Measurements from ENCODE around the gene OOSP4B.
"Not testable (repeated sequence)": the region's sequence is repeated elsewhere in the genome, so short reads cannot be mapped to it uniquely, and the experiment has no call there.

OOSP4B gene

DNA sequence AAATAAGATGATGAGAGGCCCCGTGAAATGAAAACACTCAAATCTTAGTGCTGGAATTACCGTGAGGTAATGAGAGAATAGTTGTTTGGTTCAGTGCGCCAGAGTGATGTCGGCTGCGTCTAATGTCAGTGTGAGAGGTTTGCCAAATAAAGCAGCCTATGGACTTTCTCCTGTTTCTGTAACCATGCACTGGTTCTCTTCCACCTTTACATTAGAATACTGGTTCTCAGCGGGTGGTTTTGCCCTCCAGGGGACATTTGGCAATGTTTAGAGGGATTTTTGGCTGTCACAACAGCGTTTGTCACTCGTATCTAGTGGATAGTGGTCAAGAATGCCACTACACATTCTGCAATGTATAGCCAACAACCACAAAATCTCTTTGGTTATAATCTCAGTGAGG is 1.1 kb downstream of the OOSP4B start:
- Histone ChIP-seq H3K9ac (ENCODE audit: low read length) (no peak overlapping the region), H3K9me3 (ENCODE audit: insufficient read depth, low read length) (no peaks in the 10 kb centered on the region), H3K4me3 (ENCODE audit: insufficient read depth, low read length, poor library complexity, severe bottlenecking) (no peak overlapping the region), H3K9me2 (replicated peaks; ENCODE audit: insufficient read depth, low read length) (no peaks in the 10 kb centered on the region), H2AFZ (ENCODE audit: low read depth, low read length, severe bottlenecking) (no peak overlapping the region), H4K20me1 (ENCODE audit: low read depth, low read length) (no peaks in the 10 kb centered on the region), H3K36me3 (ENCODE audit: low read length) (no peaks in the 10 kb centered on the region), H3F3A (ENCODE audit: insufficient read depth) (no peaks in the 10 kb centered on the region), H3K79me2 (ENCODE audit: insufficient read depth, low read length) (no peaks in the 10 kb centered on the region), H3K27me3 (ENCODE audit: low read length) (no peaks in the 10 kb centered on the region), H3K4me2 (ENCODE audit: low read depth, low read length, poor library complexity, severe bottlenecking) (no peak overlapping the region), H3K27ac (ENCODE audit: low read depth, low read length) (no peak overlapping the region)
- TF ChIP-seq EZH2phosphoT487 (conservative IDR thresholded peaks at IDR 0.05; ENCODE audit: low read length): no peak
- TF ChIP-seq, protein P1, sequence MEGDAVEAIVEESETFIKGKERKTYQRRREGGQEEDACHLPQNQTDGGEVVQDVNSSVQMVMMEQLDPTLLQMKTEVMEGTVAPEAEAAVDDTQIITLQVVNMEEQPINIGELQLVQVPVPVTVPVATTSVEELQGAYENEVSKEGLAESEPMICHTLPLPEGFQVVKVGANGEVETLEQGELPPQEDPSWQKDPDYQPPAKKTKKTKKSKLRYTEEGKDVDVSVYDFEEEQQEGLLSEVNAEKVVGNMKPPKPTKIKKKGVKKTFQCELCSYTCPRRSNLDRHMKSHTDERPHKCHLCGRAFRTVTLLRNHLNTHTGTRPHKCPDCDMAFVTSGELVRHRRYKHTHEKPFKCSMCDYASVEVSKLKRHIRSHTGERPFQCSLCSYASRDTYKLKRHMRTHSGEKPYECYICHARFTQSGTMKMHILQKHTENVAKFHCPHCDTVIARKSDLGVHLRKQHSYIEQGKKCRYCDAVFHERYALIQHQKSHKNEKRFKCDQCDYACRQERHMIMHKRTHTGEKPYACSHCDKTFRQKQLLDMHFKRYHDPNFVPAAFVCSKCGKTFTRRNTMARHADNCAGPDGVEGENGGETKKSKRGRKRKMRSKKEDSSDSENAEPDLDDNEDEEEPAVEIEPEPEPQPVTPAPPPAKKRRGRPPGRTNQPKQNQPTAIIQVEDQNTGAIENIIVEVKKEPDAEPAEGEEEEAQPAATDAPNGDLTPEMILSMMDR (IDR thresholded peaks at IDR 0.05; ENCODE audit: insufficient read depth, low read length, poor library complexity, severe bottlenecking): no peak

DNA sequence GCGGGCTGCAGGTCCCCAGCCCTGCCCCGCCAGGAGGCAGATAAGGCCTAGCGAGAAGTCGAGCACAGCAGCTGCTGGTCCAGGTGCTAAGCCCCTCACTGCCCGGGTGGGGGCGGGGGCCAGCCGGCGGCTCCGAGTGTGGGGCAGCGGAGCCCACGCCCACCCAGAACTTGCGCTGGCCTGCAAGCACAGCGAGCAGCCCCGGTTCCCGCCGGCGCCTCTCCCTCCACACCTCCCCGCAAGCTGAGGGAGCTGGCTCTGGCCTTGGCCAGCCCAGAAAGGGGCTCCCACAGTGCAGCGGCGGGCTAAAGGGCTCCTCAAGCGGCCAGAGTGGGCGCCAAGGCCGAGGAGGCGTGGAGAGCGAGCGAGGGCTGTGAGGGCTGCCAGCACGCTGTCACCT is 3.4 kb downstream of the OOSP4B start:
- H3K27ac ChIP-seq (ENCODE audit: low read depth, low read length); H3K27me3 ChIP-seq (ENCODE audit: low read length); H3K4me2 ChIP-seq (ENCODE audit: low read depth, low read length, poor library complexity, severe bottlenecking); H3K9ac ChIP-seq (ENCODE audit: low read length); H3K79me2 ChIP-seq (ENCODE audit: insufficient read depth, low read length); H3K9me2 ChIP-seq (replicated peaks; ENCODE audit: insufficient read depth, low read length); H3K4me3 ChIP-seq (ENCODE audit: insufficient read depth, low read length, poor library complexity, severe bottlenecking); H3F3A ChIP-seq (ENCODE audit: insufficient read depth); H2AFZ ChIP-seq (ENCODE audit: low read depth, low read length, severe bottlenecking); H4K20me1 ChIP-seq (ENCODE audit: low read depth, low read length); H3K9me3 ChIP-seq (ENCODE audit: insufficient read depth, low read length); H3K36me3 ChIP-seq (ENCODE audit: low read length): not testable (repeated sequence)

DNA sequence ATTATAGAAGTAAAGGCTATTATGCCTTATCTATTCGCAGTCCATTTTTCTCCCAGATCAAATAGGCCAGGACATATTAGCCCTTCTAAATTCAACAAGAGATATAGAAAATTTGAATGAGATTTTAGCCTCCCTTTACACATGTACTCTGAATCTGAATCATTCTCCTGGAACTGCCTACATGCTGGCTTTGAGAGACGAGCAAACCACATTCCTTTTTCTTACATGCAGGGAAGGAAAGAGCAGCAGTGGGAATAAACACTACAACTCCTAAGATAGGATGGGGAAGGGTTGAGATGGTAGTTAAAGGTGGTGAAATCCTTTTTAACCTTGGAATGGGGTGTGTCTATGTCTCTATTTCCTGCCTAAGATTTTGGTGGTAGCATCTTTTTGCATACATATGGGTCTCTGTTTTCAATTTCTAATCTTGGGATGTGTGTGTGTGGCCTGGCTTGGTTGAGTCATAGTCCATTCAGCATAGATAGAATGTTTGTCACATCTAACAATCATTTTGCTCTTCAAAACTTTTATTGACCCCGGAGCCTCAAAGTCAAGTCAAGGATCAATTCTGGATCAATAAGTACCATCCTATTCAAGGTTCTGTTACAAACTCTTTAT is 12.1 kb downstream of the OOSP4B start:
- H3K9ac ChIP-seq (ENCODE audit: low read length): no peak overlapping the region

DNA sequence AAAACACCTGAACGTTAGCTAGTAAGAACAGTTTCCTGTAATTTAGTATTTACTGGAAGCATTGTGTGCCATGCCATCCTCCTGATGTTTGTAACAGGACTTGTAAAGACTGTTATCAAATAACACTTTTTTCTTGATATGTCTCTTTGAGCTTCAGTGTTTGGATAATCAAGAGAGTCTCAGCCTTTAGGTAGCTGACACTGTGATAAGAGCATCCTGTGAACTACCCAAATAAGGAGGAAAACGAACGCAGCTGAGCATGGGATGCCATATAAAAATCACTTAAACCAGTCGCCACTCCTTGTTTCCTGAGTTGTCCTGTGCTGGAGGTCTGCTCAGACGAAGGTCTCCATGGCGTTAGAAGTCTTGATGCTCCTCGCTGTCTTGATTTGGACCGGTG is 23.1 kb downstream of the OOSP4B start, which contains the start of gene OOSP2:
OOSP2 (plus strand) TSS at position 301 of the 400 bp plus-strand sequence; CDS start at position 352, 51 bp downstream.
- H3K4me2 ChIP-seq (ENCODE audit: low read depth, low read length, poor library complexity, severe bottlenecking): no peak within 1 kb of the TSS
- no peaks in the 10 kb centered on the region for H3F3A ChIP-seq (ENCODE audit: insufficient read depth)
- H3K36me3 ChIP-seq (ENCODE audit: low read length): no peaks in the 10 kb centered on the region
- H3K9me3 ChIP-seq (ENCODE audit: insufficient read depth, low read length): no peaks in the 10 kb centered on the region
- no peaks in the 10 kb centered on the region for H3K9me2 ChIP-seq (replicated peaks; ENCODE audit: insufficient read depth, low read length)
- no peaks in the 10 kb centered on the region for H3K79me2 ChIP-seq (ENCODE audit: insufficient read depth, low read length)
- no peaks in the 10 kb centered on the region for H4K20me1 ChIP-seq (ENCODE audit: low read depth, low read length)
- no peaks in the 10 kb centered on the region for H3K27me3 ChIP-seq (ENCODE audit: low read length)
- no peak for TF ChIP-seq EZH2phosphoT487 (conservative IDR thresholded peaks at IDR 0.05; ENCODE audit: low read length)
- TF ChIP-seq, protein P1 (IDR thresholded peaks at IDR 0.05; ENCODE audit: insufficient read depth, low read length, poor library complexity, severe bottlenecking): no peak
- H3K9ac ChIP-seq (ENCODE audit: low read length): no peak within 1 kb of the TSS
- H2AFZ ChIP-seq (ENCODE audit: low read depth, low read length, severe bottlenecking): no peak within 1 kb of the TSS
- no peak within 1 kb of the TSS for H3K4me3 ChIP-seq (ENCODE audit: insufficient read depth, low read length, poor library complexity, severe bottlenecking)
- H3K27ac ChIP-seq (ENCODE audit: low read depth, low read length): no peak within 1 kb of the TSS

More for the DNA sequence above, 12.1 kb downstream of the OOSP4B start:
- Histone ChIP-seq H3K36me3 (ENCODE audit: low read length) (no peaks in the 10 kb centered on the region), H3K27ac (ENCODE audit: low read depth, low read length) (no peak overlapping the region), H3K4me3 (ENCODE audit: insufficient read depth, low read length, poor library complexity, severe bottlenecking) (no peak overlapping the region), H3K4me2 (ENCODE audit: low read depth, low read length, poor library complexity, severe bottlenecking) (no peak overlapping the region), H3K9me3 (ENCODE audit: insufficient read depth, low read length) (no peaks in the 10 kb centered on the region), H2AFZ (ENCODE audit: low read depth, low read length, severe bottlenecking) (no peak overlapping the region), H3F3A (ENCODE audit: insufficient read depth) (no peaks in the 10 kb centered on the region), H3K27me3 (ENCODE audit: low read length) (no peaks in the 10 kb centered on the region), H3K9me2 (replicated peaks; ENCODE audit: insufficient read depth, low read length) (no peaks in the 10 kb centered on the region), H4K20me1 (ENCODE audit: low read depth, low read length) (no peaks in the 10 kb centered on the region), H3K79me2 (ENCODE audit: insufficient read depth, low read length) (no peaks in the 10 kb centered on the region)
- TF ChIP-seq, protein P1 (IDR thresholded peaks at IDR 0.05; ENCODE audit: insufficient read depth, low read length, poor library complexity, severe bottlenecking): no peak

DNA sequence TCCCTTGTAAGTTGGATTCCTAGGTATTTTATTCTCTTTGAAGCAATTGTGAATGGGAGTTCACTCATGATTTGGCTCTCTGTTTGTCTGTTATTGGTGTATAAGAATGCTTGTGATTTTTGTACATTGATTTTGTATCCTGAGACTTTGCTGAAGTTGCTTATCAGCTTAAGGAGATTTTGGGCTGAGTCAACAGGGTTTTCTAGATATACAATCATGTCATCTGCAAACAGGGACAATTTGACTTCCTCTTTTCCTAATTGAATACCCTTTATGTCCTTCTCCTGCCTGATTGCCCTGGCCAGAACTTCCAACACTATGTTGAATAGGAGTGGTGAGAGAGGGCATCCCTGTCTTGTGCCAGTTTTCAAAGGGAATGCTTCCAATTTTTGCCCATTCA is 33.4 kb downstream of the OOSP4B start:
- H3K4me3 ChIP-seq (ENCODE audit: insufficient read depth, low read length, poor library complexity, severe bottlenecking); H3K36me3 ChIP-seq (ENCODE audit: low read length); H3K27ac ChIP-seq (ENCODE audit: low read depth, low read length): not testable (repeated sequence)

DNA sequence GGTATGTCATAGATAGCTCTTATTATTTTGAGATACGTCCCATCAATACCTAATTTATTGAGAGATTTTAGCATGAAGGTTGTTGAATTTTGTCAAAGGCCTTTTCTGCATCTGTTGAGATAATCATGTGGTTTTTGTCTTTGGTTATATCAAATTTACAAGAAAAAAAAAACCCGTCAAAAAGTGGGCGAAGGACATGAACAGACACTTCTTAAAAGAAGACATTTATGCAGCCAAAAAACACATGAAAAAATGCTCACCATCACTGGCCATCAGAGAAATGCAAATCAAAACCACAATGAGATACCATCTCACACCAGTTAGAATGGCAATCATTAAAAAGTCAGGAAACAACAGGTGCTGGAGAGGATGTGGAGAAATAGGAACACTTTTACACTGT is 33.9 kb downstream of the OOSP4B start:
- not testable (repeated sequence) for H3K9me2 ChIP-seq (replicated peaks; ENCODE audit: insufficient read depth, low read length); H3F3A ChIP-seq (ENCODE audit: insufficient read depth); H3K27me3 ChIP-seq (ENCODE audit: low read length); H3K4me3 ChIP-seq (ENCODE audit: insufficient read depth, low read length, poor library complexity, severe bottlenecking); H2AFZ ChIP-seq (ENCODE audit: low read depth, low read length, severe bottlenecking); H4K20me1 ChIP-seq (ENCODE audit: low read depth, low read length); H3K9ac ChIP-seq (ENCODE audit: low read length); H3K36me3 ChIP-seq (ENCODE audit: low read length); H3K79me2 ChIP-seq (ENCODE audit: insufficient read depth, low read length); H3K9me3 ChIP-seq (ENCODE audit: insufficient read depth, low read length); H3K27ac ChIP-seq (ENCODE audit: low read depth, low read length); H3K4me2 ChIP-seq (ENCODE audit: low read depth, low read length, poor library complexity, severe bottlenecking)

More for the DNA sequence above, 33.4 kb downstream of the OOSP4B start:
- H3F3A ChIP-seq (ENCODE audit: insufficient read depth); H2AFZ ChIP-seq (ENCODE audit: low read depth, low read length, severe bottlenecking); H4K20me1 ChIP-seq (ENCODE audit: low read depth, low read length); H3K9me3 ChIP-seq (ENCODE audit: insufficient read depth, low read length); H3K9ac ChIP-seq (ENCODE audit: low read length); H3K9me2 ChIP-seq (replicated peaks; ENCODE audit: insufficient read depth, low read length); H3K27me3 ChIP-seq (ENCODE audit: low read length); H3K79me2 ChIP-seq (ENCODE audit: insufficient read depth, low read length); H3K4me2 ChIP-seq (ENCODE audit: low read depth, low read length, poor library complexity, severe bottlenecking): not testable (repeated sequence)
